ENCODE measurements around the gene UBE2Z.

DNA sequence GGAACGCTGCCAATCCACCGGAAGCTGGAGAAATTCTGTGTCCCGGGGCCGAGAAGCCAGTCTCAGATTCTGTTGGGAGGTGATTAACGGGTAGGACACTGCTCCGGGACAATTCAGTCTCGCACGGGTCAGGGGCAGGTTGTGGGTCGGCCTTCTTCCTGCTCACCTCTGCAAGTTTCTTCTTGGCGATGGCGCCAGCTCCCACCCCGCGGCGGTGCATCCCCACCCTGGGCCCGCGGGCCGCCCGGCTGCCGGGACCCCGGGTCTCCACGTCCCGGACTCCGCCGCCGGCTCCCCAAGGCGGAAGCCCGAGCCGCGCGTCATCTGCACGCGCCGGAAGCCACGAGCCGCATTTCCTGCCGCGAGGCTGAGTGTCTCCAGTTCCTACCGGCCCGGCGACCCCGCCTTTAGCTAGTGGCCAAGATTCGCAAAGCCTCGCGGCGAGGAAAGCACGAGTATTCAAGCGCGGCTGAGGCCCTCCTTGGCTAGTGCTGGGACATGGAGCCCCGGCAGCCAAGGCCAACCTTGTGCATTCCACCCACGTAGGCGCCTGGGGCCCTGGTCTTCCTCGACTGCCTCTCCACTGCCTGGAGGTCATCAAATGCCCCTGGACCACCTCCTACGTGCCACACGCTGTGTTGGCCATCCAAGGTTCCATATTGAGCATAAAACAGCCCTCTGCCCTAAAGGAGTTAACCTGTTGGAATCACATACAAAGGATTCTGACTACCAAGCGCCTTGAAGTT is 36.5 kb downstream of the UBE2Z start, which contains the start of gene SNF8:
- TF ChIP-seq, protein P1, sequence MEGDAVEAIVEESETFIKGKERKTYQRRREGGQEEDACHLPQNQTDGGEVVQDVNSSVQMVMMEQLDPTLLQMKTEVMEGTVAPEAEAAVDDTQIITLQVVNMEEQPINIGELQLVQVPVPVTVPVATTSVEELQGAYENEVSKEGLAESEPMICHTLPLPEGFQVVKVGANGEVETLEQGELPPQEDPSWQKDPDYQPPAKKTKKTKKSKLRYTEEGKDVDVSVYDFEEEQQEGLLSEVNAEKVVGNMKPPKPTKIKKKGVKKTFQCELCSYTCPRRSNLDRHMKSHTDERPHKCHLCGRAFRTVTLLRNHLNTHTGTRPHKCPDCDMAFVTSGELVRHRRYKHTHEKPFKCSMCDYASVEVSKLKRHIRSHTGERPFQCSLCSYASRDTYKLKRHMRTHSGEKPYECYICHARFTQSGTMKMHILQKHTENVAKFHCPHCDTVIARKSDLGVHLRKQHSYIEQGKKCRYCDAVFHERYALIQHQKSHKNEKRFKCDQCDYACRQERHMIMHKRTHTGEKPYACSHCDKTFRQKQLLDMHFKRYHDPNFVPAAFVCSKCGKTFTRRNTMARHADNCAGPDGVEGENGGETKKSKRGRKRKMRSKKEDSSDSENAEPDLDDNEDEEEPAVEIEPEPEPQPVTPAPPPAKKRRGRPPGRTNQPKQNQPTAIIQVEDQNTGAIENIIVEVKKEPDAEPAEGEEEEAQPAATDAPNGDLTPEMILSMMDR (IDR thresholded peaks at IDR 0.05; ENCODE audit: borderline replicate concordance, extremely low read depth, low read length, poor library complexity, severe bottlenecking): no peak
- no peak for TF ChIP-seq EZH2 (IDR thresholded peaks at IDR 0.05; ENCODE audit: borderline replicate concordance, low read depth, low read length, severe bottlenecking)

Data from DND-41 (cell line).